Gastrocnemius medialis (tissue), 4 donors: ENCODE measurements around the gene OR10H5. TPM values are rescaled to one million over a fixed set of nuclear protein-coding genes. Genes with fewer than 3 reads are reported as not detected.
"Not testable (repeated sequence)": the region's sequence is repeated elsewhere in the genome, so short reads cannot be mapped to it uniquely, and the experiment has no call there.

Experiments used
- ATAC-seq, 2 donors: fragments of 150-250 bp; one replicate each; pipeline ENCODE4 v1.9.1; 2016
- DNase-seq, 2 donors: peaks; one replicate each; pipeline ENCODE4 v3.0.0-alpha.2; 2019
- H3K27ac ChIP-seq, 4 donors: fragments of 200-600 bp; sonication (generic); 1 replicate in 1 of 4; 2 replicates in 3 of 4; pipeline ENCODE4 v1.5.1; 2016 to 2018; ENCODE audit warnings: mild to moderate bottlenecking in 2 of 4, moderate library complexity in 1 of 4
- H3K27me3 ChIP-seq, 3 donors: fragments of 200-600 bp; sonication (generic) in 2 of 3; 1 replicate in 1 of 3; 2 replicates in 2 of 3; pipeline versions ENCODE4 v1.5.1 to v1.6.0; 2016 to 2019; ENCODE audit warnings: mild to moderate bottlenecking in 1 of 3, moderate library complexity in 1 of 3
- H3K36me3 ChIP-seq, 2 donors: fragments of 200-600 bp; sonication (generic) in 1 of 2; one replicate each; pipeline ENCODE4 v1.5.1; 2017 to 2018
- H3K4me1 ChIP-seq, 2 donors: fragments of 200-600 bp; sonication (generic) in 1 of 2; one replicate each; pipeline ENCODE4 v1.5.1; 2016 to 2017; ENCODE audit warnings: mild to moderate bottlenecking in 2 of 2
- H3K4me3 ChIP-seq, 4 donors: fragments of 200-600 bp; sonication (generic) in 3 of 4; 1 replicate in 1 of 4; 2 replicates in 3 of 4; pipeline ENCODE4 v1.5.1; 2016 to 2019; ENCODE audit warnings: mild to moderate bottlenecking in 2 of 4
- H3K9me3 ChIP-seq, 3 donors: fragments of 200-600 bp; sonication (generic) in 2 of 3; 1 replicate in 1 of 3; 2 replicates in 2 of 3; pipeline ENCODE4 v1.5.1; 2016 to 2019
- POLR2A ChIP-seq, 2 donors: fragments of 450-650 bp; IDR thresholded peaks; one replicate each; pipeline ENCODE4 v1.6.1; 2017; ENCODE audit warnings: antibody characterized with exemption in 2 of 2, mild to moderate bottlenecking in 2 of 2, moderate library complexity in 2 of 2
- in situ Hi-C, 4 donors: fragments of 200-750 bp; cut with MboI; loops; one replicate each; pipeline versions ENCODE4 v1.15.0 to v1.8.0; 2017; ENCODE audit warnings: low sequenced_read_pairs in 4 of 4
- intact Hi-C: fragments of 100-400 bp; cut with DNase I; formaldehyde crosslinking; loops from one replicate; pipeline ENCODE4 v1.15.1; 2023; ENCODE audit warnings: low total_unique reads
- total RNA-seq, 4 donors: library from RNA; depleted of rRNA; stranded (reverse); fragments of >200 nt; gene quantifications; one replicate each; pipeline versions ENCODE4 v1.1.0 to v1.2.3, GENCODE V29; 2016
- TF ChIP-seq, protein P1 (sequence below), 5 experiments: fragments of 450-650 bp in 3 of 5; fragments of 200-600 bp in 2 of 5; sonication (generic) in 2 of 5; IDR thresholded peaks in 4 of 5; conservative IDR thresholded peaks in 1 of 5; 1 replicate in 4 of 5; 2 replicates in 1 of 5; pipeline ENCODE4 v1.5.1; 2016 to 2019; ENCODE audit warnings: antibody characterized with exemption in 5 of 5, mild to moderate bottlenecking in 3 of 5, moderate library complexity in 3 of 5

Gene OR10H5
- total RNA-seq, 4 donors from 2014 or later, result not detected

GRCh38 chr19:15829786-15830185 is 42.3 kb downstream of the OR10H5 start:
- H3K4me3 ChIP-seq, result no peak overlapping the region
- in situ Hi-C loops (no loop called here), intact Hi-C loops (loop anchor here (10.0 kb wide), 1 partner anchor 365 kb away; the partner anchor contains the start of gene AP1M1)
- no peak for ATAC-seq
- no peak for DNase-seq
- H3K9me3 ChIP-seq, result no peaks in the 10 kb centered on the region
- no peaks in the 10 kb centered on the region for H3K4me1 ChIP-seq
- TF ChIP-seq, protein P1, sequence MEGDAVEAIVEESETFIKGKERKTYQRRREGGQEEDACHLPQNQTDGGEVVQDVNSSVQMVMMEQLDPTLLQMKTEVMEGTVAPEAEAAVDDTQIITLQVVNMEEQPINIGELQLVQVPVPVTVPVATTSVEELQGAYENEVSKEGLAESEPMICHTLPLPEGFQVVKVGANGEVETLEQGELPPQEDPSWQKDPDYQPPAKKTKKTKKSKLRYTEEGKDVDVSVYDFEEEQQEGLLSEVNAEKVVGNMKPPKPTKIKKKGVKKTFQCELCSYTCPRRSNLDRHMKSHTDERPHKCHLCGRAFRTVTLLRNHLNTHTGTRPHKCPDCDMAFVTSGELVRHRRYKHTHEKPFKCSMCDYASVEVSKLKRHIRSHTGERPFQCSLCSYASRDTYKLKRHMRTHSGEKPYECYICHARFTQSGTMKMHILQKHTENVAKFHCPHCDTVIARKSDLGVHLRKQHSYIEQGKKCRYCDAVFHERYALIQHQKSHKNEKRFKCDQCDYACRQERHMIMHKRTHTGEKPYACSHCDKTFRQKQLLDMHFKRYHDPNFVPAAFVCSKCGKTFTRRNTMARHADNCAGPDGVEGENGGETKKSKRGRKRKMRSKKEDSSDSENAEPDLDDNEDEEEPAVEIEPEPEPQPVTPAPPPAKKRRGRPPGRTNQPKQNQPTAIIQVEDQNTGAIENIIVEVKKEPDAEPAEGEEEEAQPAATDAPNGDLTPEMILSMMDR (IDR thresholded peaks at IDR 0.05 in 4 of 5, conservative IDR thresholded peaks at IDR 0.05 in 1 of 5), result no peak
- no peak for TF ChIP-seq POLR2A (IDR thresholded peaks at IDR 0.05)
- H3K27me3 ChIP-seq, result no peaks in the 10 kb centered on the region
- no peaks in the 10 kb centered on the region for H3K36me3 ChIP-seq
- H3K27ac ChIP-seq, result no peak overlapping the region

GRCh38 chr19:15831626-15832025 is 44.2 kb downstream of the OR10H5 start:
- DNase-seq, result no peak

GRCh38 chr19:15834232-15834631 is 46.8 kb downstream of the OR10H5 start:
- H3K4me3 ChIP-seq, in situ Hi-C loops, H3K36me3 ChIP-seq, DNase-seq, H3K27me3 ChIP-seq, ATAC-seq, H3K27ac ChIP-seq, H3K4me1 ChIP-seq, H3K9me3 ChIP-seq: not testable (repeated sequence)
- intact Hi-C loops, result loop anchor here (10.0 kb wide), 1 partner anchor 361 kb away; the partner anchor contains the start of gene AP1M1

More at GRCh38 chr19:15831626-15832025, 44.2 kb downstream of the OR10H5 start:
- H3K4me1 ChIP-seq, result peaks cover 0 to 3% of the 10 kb centered on the region in 2 donors
- H3K9me3 ChIP-seq, result no peaks in the 10 kb centered on the region
- no peaks in the 10 kb centered on the region for H3K27me3 ChIP-seq
- H3K27ac ChIP-seq, result no peak overlapping the region
- no peaks in the 10 kb centered on the region for H3K36me3 ChIP-seq
- in situ Hi-C loops, result no loop called here
- intact Hi-C loops, result loop anchor here (10.0 kb wide), 1 partner anchor 363 kb away; the partner anchor contains the start of gene AP1M1
- H3K4me3 ChIP-seq, result no peak overlapping the region
- TF ChIP-seq POLR2A (IDR thresholded peaks at IDR 0.05), result no peak
- TF ChIP-seq, protein P1 (IDR thresholded peaks at IDR 0.05 in 4 of 5, conservative IDR thresholded peaks at IDR 0.05 in 1 of 5), result no peak
- ATAC-seq, result no peak

DNA sequence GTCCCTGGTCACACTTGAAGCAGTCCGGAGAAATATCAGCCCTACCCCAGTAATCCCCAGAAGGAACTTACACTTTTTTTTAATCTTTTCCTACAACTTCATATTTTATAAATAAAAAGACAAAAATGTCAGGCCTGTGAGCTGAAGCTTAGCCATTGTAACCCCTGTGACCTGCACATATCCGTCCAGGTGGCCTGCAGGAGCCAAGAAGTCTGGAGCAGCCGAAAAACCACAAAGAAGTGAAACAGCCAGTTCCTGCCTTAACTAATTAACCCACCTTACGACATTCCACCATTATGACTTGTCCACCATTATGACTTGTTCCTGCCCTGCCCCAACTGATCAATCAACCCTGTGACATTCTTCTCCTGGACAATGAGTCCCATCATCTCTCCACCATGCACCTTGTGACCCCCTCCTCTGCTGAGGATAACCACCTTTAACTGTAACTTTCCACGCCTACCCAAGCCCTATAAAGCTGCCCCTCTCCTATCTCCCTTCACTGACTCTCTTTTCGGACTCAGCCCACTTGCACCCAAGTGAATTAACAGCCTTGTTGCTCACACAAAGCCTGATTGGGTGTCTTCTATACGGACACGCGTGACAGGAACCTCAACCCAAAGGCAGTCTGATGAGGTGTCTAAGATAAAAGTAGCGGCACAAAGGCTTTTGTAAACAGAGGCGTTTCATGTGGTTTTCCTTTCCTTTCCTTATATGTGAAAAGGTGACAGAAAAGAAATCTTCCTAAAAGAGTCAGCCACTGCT is 48.3 kb downstream of the OR10H5 start:
- DNase-seq, ATAC-seq: not testable (repeated sequence)

DNA sequence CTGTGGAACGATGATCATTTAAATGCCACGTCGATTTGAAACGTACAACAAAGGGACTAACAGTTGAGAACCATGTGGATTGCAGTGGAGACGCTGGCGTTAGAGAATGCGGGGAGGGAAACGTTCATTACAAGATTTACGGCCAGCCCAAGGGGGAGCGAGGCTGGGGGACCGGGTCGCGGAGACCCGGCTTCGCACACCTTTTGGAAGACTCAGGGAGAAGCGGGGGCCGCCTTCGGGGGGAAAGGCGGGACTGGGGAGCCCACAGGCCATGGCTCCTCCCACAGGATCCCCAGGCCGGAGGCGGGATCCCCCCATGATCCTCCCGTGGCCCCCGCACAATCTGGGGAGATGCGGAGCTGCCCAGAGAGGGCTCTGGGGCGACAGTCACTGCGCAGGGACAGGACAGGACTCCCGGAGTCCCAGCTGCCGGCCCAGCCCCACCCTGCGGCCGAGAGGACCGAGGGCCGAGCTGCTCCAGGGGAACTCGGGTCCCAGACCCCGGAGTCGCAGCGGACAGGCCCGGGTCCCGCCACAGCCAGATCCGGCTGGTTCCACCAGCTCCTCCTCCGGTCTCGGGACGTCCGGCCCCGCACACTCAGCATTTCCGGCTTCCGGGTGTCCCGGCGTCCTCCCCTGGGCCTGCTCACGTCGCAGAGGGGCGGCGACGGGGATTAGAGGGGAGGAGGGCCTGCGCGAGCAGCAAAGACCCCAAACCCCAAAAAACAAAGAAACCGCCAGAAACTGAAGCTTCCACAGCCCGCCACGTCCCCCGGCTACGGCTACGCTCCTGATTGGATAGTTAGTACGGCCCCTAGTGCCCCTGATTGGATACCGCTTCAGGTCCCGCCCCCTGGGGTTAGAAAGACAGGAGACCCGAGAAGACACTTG is 49.1 kb downstream of the OR10H5 start:
- intact Hi-C loops (loop anchor here (10.0 kb wide), 1 partner anchor 358 kb away; the partner anchor contains the start of gene AP1M1), in situ Hi-C loops (no loop called here)
- Histone ChIP-seq H3K9me3 (no peaks in the 10 kb centered on the region), H3K4me1 (peaks cover 0 to 3% of the 10 kb centered on the region in 2 donors), H3K27me3 (no peaks in the 10 kb centered on the region), H3K36me3 (no peaks in the 10 kb centered on the region), H3K4me3 (peak overlapping the region; percentile 53 to 81 (median 79)), H3K27ac (peak overlapping the region; percentile 86 to 95 (median 90))
- ATAC-seq, result peak; percentile 99 to 100
- peak; percentile 64 to 66 for TF ChIP-seq POLR2A (IDR thresholded peaks at IDR 0.05)
- TF ChIP-seq, protein P1 (IDR thresholded peaks at IDR 0.05 in 4 of 5, conservative IDR thresholded peaks at IDR 0.05 in 1 of 5), result no peak
- DNase-seq, result peak in 1 of 2 donors; percentile 93

More for the DNA sequence above, 48.3 kb downstream of the OR10H5 start:
- H3K4me1 ChIP-seq, H3K36me3 ChIP-seq, H3K9me3 ChIP-seq, in situ Hi-C loops, H3K27me3 ChIP-seq: not testable (repeated sequence)
- Histone ChIP-seq H3K27ac (peak overlapping the region; percentile 86 to 95 (median 90)), H3K4me3 (peak overlapping the region; percentile 53 to 81 (median 79))
- intact Hi-C loops, result loop anchor here (10.0 kb wide), 1 partner anchor 359 kb away; the partner anchor contains the start of gene AP1M1
